Esophagus muscularis mucosa (tissue), 4 donors: Measurements from ENCODE around the gene RNF175.

Experiments
- CTCF ChIP-seq, 3 experiments: fragments of 200-600 bp in 2 of 3; fragments of 450-650 bp in 1 of 3; sonication (generic) in 2 of 3; IDR thresholded peaks; one replicate each; pipeline ENCODE4 v1.5.1; 2017 to 2019; ENCODE audit warnings: antibody characterized with exemption in 3 of 3, mild to moderate bottlenecking in 2 of 3, moderate library complexity in 1 of 3
- EP300 ChIP-seq: sonication (generic); formaldehyde crosslinking; IDR thresholded peaks from one replicate; pipeline ENCODE4 v1.6.1; 2017; ENCODE audit warnings: antibody characterized with exemption
- POLR2A ChIP-seq: fragments of 450-650 bp; IDR thresholded peaks from one replicate; pipeline ENCODE4 v1.6.1; 2017; ENCODE audit warnings: antibody characterized with exemption, moderate library complexity, mild to moderate bottlenecking, low read depth
- POLR2AphosphoS5 ChIP-seq, 2 donors: sonication (generic); formaldehyde crosslinking; IDR thresholded peaks; one replicate each; pipeline ENCODE4 v1.6.1; 2017; ENCODE audit warnings: antibody characterized with exemption in 2 of 2

- TF ChIP-seq CTCF (IDR thresholded peaks at IDR 0.05) (no peak), POLR2A (no peak), POLR2AphosphoS5 (IDR thresholded peaks at IDR 0.05) (no peak), EP300 (no peak)
Measured at GRCh38 chr4:153764601-153765368, 5.0 kb upstream of the RNF175 start.
